Left forelimb (tissue), 1 donor: ENCODE measurements around the gene OPTC.
"Not testable (repeated sequence)": the region's sequence is repeated elsewhere in the genome, so short reads cannot be mapped to it uniquely, and the experiment has no call there.

Experiments used
- DNase-seq: peaks from one replicate; pipeline ENCODE4 v3.0.0-alpha.2; 2018; ENCODE audit warnings: low spot score

Gene OPTC

GRCh38 chr1:203516906-203517305, 23.0 kb downstream of the OPTC start:
- no peak for DNase-seq

DNA sequence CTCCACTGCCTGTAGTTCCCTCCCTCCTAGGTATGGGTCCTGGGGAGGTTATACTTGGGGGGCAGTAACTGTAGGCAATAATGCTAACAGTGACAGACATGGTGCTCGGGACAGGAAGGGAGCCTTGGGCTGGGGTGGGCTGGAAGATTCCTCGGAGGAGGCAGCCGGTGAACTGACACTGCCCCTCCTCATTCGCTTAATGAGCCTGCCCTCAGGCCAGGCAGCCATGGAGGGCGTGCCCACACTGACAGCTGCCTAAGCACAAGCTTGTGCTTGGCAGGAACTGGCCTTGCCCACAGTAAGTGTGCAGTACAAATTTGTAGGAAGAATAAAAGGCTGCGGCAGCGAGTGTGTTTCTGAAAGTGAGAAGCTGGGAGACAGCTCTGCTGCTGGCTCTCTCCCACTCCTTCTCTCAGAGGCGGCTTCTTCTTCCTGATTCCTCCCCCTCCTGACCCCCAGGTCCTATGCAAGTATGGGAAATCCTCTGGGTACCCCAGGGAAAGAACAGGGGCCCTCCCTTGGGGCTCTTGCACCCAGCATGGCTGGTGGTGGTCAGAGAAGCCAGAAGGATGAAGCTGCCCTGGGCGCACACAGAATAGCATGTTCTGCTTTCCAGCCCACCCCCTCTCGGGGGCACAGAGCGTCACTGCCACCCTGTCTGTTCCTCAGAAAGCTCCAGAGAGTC, 23.6 kb downstream of the OPTC start:
- no peak for DNase-seq

GRCh38 chr1:203518139-203518538, 24.2 kb downstream of the OPTC start:
- DNase-seq: not testable (repeated sequence)

- DNase-seq: no peak
Measured at GRCh38 chr1:203518541-203518940, 24.6 kb downstream of the OPTC start.

- DNase-seq: no peak
Measured at GRCh38 chr1:203519053-203519840, 25.3 kb downstream of the OPTC start.

GRCh38 chr1:203519896-203520295, 25.9 kb downstream of the OPTC start:
- no peak for DNase-seq

GRCh38 chr1:203520315-203520714, 26.4 kb downstream of the OPTC start:
- DNase-seq: no peak

DNA sequence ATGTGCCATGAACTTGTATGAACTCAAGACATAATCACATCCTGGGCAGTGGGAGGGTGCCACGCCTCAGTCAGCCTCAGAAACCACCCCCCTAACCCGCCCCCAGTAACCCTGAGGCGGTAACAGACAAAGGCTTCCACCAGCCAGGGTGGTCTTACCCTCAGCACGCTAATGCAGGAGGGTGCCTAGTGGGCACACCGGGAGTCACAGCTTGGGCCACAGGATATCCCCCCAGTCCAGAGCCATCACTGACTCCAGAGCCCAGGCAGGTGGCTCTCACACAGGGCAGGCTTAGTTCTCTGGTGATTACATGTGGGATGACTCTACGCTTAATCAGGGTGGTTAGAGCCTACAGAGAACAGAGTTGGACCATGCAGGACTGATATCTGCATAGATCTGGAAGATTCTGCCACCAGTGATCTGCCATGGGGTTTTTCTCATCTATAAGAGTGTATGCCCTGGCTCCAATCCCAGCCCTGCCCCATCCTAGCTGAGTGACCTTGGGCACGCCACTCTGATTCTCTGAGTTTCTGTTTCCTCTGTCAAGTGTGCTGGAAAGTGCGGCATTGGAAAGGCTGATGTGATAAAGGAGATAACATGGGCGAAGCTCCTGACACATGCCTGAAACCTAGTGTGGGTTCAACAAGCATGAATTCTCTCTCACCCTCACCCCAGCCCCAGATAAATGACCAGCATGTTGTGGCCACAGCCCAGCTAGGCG, 27.3 kb downstream of the OPTC start:
- DNase-seq: no peak

DNA sequence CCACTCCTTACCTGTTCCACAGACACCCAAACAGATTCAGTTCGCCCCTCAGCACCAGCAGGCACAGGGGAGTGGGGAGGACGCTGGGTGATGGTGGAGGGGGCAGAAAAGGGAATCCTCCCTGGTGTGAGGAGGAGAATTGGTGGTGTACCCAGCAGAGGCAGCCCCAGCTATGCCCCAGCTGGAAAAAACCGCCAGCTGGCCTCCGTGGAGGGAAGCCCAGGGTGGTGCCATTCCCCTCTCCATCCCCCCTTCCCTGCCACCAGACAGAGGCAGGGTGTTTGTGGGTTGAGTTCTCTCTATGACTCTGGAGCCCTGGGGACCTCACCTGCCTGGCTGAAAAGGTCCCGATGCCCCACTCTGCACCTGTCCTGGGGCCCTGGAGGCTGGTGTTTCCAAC, 27.9 kb downstream of the OPTC start:
- no peak for DNase-seq

DNA sequence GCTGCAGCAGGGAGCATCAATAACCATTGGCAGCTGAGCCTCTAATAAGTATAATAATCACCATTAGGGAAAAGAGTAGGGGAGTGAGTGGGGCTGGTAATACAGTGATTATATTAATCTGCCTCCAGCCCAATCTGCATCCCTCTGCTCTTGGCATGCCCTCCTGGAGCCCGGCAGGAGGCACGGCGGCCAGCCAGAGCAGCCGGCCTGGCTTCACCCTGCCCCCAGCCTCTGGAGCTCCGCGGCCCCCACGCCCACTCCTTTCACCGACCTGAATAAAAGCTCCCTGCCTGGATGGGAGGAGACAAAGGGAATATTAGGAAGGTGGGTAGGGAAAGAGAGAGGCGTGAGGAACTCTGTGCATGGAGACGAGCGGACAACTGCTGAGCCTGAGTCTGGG, 28.3 kb downstream of the OPTC start:
- DNase-seq: no peak

GRCh38 chr1:203523667-203524066, 29.7 kb downstream of the OPTC start:
- no peak for DNase-seq

- DNase-seq: no peak
Measured at GRCh38 chr1:203524152-203524551, 30.2 kb downstream of the OPTC start.

DNA sequence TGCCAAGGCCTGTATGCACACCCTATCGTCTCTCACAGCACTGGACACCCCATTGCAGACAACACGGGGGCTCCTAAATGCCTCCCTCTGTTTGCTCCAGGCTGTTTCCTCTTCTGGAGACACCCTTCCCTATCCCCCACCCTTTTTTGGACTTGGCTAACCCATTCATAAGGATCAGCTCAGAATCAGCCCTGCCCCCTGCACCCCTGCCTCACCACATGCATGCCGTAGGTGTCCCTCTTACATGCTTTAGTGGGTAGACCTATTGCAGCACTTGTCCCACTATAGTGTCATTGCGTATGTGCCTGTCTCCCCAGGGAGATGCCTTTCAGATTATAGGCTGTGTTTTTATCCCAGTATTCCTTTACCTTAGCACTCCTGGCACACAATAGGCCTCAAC, 30.9 kb downstream of the OPTC start:
- DNase-seq: no peak

DNA sequence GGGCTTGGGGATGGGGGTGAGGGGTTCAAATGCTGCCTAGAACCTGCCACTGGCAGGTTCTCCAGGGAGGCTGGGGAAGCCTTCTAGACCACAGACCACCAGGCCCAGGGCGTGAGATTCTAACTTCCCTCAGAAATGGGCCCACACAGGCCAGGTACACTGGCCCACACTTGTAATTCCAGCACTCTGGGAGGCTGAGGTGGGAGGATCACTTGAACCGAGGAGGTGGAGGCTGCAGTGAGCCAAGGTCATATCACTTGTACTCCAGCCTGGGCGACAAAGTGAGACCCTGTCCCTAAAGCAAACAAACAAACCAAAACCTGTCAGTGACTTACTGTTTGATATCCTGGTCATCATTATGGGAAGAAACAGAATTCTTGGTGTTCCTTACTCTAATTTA, 31.7 kb downstream of the OPTC start:
- DNase-seq: no peak

DNA sequence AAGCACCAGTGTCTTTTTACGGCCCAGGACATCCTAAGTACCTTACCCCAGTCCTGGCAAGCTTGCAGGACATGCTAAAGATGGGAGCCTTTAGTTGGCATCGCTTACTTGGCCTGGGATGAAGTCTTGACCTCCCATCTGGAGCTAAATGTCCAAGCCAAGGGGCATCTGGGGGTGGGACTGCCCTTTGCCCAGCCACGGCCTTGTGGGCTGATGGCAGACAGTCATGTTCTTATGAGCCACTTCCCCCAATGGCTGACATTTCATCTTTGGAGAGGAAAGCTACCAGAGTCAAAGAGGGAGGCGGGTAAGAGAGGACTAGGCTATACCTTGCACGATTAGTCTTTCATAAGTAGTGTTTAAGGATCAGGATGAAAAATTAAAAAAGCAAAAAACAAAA, 32.2 kb downstream of the OPTC start:
- no peak for DNase-seq

GRCh38 chr1:203526572-203526971, 32.6 kb downstream of the OPTC start:
- no peak for DNase-seq

- no peak for DNase-seq
Measured at GRCh38 chr1:203527013-203527412, 33.1 kb downstream of the OPTC start.

- no peak for DNase-seq
Measured at GRCh38 chr1:203528063-203528462, 34.1 kb downstream of the OPTC start.

GRCh38 chr1:203528976-203529835, 35.3 kb downstream of the OPTC start:
- DNase-seq: no peak

DNA sequence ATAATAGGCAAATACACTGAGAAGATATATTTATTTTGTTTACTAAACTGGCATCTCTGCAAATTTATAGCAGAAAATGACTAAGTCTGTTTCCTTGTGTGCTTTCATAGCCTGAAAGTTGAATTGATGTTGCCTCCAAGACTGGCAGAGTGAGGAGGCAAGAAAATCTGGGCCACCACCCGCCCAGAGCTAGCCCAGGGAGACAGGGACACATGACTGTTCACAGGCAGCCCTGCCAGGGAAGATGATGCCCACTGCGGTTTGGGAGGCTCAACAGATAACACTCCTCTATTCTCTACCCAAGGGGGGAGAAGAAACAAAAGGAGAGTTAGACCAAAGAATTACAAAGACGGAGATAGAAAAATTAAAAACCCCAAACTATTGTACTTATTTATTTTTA, 37.1 kb downstream of the OPTC start:
- no peak for DNase-seq

GRCh38 chr1:203534012-203534411, 40.1 kb downstream of the OPTC start:
- no peak for DNase-seq

- no peak for DNase-seq
Measured at GRCh38 chr1:203534526-203534925, 40.6 kb downstream of the OPTC start.
